Left forelimb (tissue), 1 donor: Measurements from ENCODE around the gene NKX2-2.

Source experiments
- DNase-seq: peaks from one replicate; pipeline ENCODE4 v3.0.0-alpha.2; 2018; ENCODE audit warnings: low spot score

NKX2-2 gene

DNA sequence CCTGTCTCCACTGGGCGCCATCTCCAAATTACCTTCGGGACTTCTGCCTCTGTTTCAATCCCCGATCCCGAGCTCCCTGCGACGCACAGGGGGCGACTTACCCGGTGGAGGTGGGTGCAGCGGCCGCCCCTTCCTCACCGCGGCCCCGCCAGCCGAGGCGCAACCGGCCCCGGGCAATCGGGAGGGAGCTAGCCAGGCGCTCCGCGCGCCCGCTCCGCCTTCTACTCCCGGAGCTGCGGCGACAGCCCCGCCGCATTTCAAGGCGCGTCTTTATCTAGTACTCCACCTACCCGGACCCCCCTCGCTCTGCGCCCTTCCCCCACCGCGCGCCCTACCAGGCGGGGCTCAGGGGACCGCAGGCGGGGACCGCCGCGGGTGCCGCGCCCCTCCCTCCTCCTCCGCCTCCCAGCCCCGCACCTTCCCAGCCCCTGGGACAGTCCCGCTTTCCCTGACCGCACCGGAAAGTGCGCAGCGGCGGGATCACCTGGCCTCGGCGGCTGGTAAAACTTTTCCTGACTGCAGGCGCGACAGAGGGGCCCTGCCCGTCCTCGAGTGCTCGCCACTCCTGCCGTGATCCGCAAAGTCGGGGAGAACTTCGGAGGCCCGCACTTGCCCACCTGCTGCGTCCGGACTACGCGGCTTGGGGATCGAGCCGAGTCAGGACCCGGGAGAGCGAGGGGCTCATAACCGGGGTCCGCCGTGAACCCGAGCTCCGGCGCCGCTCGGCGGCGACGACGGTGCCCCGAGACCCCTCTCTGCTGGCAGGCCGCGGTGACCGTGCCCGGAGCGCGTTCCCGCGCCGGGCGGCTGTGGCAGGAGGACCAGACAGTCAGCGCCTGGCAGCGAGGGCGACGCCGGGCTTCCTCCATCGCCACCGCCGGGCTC, 8.0 kb upstream of the NKX2-2 start:
- DNase-seq: no peak

DNA sequence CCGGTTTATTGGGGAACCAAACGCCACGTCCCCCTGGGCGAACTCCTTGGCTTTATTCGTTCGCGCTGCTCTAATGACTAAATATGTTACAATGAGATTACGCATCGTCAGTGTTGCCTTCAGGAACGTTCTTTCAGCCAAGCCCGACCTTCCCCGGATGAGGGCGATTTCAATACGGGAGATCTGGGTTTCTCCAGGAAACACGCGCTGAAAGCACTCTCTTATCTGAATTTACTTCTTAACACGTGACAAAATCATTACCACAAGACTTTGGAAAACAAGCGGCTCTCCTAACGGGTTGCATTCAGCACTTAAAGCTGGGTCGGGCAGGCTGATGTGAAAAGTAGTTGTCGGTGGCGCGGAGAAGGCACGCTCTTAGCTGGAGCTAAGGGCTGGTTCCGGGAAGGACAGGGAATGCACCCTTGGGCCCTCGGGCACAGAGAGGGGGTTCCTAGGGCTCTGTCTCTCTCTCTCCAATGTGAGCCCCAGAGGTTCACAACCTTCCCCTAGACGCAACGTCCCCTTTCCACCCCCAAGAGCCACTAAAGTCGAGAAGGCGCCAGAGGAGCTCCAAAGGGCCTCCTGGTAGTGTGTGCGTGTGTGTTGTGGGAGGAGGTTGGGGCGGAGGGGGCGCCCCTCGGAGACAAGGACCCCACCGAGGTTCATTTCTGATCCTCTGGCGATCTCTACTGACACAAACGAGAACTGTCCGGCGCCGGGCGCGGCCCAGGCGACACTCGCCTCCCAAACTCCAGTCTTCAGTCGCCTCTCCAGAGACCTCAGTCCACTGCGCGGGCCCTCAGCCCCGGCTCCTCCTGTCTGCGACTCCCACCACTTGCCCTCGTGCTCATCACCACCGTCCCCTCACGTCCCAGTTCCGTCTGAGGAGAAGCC, 7.1 kb upstream of the NKX2-2 start:
- DNase-seq: no peak

DNA sequence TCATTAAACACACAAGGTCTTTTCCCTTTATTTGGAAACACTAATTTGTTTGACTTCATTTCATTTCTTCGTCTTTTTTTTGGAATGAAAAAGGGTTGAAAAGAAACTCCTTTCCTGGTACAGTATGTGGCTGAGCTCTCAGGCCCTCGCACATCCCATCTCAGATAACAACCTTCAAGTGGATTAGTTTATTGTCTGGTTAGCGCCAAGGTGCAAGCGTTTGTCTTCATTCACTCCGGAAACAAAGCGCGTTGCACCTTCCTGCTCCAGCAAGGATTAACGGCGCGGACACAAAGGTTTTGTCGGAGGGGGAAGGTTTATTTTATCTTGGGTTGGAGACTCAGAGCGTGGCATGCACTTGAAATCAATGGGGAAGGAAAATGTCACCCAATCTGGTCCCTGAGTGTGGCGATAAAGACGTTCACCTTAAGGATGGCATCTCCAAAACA, 5.3 kb upstream of the NKX2-2 start:
- DNase-seq: no peak

DNA sequence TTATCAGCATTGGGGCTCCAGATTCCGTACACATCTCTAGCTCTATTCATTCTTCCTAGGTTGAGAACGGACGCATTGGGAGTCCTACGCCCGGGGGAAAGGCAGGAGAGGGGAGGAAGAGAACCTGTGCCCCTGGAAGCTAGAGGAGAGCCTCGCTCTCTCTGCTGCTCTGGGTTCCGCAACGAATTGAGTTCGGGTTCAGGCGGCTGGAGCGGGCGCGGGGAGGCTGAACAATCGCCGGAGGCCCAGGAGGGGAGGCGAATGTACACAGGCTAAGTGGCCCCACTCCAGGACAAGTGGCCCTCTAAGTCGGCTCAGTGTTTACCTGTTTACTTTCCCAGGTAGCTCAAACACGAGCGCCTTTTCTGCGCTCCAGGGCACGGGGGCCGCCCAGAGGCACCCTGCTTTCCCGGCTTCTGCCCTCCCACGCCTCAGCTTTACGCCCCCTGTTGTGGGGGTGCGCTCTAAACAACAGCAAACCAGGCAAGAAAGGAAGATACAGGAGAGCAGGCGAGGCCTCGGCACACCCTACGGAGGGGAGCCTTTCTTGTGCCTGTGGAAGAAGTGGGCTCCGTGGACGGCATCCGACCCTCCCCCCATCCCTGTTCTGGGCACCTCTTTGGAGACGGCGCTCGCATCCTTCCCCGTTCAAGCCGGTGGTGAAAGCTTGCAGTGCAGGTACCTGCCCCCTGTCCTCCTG, 4.6 kb upstream of the NKX2-2 start:
- no peak for DNase-seq

DNA sequence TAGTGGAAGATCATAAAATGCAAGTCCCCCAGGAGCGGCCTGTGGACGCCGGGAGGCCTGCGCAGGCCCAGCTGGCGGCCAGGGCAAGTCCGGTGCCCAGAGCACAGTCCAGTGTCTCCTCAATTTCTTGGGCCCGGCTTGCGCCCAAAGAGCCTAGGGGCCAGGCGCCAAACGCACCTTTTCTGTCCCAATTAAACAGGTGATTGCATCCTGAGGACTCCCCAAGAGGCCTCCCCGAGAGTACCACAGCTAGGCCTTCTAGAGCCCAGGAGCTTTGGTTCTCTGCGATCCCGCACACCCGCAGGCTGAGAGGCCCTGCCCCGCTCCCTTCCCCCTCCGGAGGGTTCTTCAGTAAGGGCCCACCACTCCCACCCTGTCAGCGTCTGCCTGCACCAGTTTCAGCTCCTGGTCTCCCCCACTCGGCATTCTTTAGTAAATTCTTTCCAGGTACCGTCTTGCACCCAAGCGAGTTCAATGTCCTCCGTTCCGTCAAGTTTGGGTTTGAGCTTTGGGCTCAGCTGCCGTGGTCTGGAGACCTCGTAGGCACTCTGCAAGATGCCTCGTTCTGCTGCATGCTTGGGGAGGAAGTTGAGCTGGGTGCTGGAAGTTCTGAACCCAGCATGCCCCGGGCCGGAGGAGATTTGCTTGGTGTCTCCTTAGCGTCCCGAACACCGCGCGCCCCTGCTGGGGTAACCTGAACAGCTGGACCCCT, 3.9 kb upstream of the NKX2-2 start:
- DNase-seq: no peak

DNA sequence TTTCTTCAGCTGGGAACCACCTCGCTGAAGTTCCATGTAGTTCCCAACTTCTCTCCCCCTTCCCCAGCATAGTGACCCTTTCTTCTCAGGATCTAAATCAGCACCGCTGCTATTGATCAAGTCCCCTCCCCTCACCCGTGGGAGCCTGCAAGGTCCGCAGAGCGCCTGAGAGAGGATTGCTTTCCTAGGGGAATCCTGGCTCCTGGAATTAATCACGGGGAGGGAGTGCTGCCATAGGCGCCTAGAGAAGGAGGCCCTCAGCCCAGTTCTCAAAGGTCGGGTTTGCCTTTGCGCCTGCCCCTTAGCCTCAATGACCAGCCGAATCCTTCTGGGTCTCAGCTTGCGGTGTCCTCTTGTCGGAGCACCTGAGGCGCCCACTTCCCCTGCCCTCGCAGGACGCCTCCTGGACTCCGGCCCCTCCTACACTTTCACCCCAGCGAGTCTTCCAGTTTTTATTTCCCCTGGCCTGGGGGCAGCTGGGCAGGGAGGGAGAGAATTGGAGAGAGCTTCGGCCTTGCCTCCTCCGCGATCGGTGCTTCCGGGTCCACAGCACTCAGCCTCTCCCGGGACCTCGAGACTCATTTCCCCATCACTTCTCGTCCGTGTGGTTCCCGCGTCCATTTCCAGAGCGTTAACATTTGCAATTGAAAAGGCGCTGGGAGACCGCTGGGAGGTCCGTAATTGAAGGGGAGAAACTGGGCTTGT, 3.1 kb upstream of the NKX2-2 start:
- DNase-seq: no peak

DNA sequence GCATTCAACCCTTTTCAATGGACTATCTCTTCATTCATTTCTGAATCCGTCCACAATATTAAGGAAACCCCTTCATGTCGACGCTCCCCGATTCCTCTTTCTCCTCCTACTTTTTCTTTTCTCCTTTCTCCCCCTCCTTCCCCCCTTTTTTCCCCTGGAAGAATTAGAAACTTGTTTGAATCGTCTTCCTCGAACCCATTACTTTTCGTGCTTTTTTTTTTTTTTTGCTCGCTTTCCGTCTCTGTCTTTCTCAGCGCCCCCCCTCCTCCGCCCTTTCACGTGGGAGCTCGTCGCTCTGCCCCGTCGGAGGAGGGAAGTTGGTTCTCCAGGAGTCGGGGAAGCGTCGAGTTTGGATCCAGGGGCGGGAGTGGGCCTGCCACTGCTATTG, 2.3 kb upstream of the NKX2-2 start:
- DNase-seq: no peak

DNA sequence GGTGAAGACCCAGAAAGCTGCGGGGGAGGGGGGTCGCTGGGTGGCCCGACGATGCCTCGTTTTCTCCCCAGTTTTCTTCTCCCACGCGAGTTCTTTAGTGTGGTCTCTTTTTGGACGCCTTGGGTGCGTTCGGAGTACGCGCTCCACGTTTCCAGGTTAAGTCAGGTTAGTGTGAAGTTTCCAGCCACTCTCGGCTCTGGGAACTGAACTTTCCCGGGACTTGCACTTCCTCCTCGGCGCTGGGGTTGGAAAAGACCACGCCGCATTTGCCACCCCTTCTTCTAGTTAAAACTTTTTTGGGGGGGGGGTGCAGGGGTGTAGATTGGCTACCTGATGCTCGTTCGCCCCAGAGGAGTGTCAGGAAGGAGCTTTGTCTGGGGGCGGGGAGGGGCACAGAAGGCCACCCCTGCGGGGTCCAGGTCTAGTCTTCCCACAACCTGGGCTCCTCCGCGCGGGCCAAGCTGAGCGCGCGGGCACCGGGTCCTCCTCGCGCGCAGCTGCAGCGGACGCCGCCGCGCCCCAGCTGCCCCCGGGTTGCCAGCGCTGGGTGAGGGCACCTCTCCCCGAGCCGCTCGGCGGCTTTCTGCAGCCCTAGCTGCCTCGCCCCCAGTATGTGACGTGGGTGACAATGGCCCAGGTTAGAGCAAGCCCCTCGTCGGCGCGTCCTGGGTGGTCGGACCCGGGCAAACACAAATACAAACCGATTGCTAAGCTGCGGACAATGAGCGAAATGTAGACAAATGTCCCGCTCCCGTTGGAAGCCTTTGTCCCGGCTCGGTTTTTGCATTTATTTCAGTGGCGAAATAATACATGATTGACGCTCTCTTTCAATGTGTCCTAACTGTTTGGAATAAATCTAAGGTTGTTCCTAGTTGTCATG, 1.7 kb upstream of the NKX2-2 start:
- no peak for DNase-seq

DNA sequence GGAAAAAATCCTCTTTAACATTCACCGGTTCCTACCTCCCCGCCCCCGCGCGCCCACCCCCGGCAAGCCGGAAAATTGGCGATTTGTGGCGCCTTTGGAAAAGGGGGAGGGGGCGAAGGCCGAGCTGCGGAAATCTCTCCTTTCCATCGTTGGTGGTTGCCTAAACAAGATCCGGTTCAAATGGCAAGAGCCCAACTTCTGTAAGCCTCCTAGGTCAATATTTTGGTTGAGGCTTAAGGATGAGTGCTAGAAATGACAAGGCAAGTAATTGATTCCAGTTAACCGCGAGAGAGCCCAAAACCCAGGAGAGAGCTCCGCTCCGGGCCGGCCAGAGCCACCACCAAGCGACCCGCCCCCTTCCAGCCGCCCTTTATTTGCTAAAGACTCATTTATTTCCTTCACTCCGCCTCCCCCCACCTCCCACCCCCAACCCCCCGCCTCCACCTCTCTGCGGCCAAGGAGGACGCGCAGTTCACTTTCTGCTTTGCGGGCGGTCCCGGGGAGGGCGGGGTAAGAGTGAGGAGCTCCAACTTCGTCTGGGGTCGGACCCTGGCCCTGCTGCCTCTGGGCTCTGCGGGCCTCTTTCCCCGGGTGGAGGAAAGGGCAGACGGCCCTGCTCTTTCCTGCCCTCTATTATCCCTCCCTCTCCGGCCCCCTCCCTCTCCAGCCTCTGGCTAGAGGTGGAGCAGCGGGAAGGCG, 838 bp upstream of the NKX2-2 start:
- DNase-seq: no peak

DNA sequence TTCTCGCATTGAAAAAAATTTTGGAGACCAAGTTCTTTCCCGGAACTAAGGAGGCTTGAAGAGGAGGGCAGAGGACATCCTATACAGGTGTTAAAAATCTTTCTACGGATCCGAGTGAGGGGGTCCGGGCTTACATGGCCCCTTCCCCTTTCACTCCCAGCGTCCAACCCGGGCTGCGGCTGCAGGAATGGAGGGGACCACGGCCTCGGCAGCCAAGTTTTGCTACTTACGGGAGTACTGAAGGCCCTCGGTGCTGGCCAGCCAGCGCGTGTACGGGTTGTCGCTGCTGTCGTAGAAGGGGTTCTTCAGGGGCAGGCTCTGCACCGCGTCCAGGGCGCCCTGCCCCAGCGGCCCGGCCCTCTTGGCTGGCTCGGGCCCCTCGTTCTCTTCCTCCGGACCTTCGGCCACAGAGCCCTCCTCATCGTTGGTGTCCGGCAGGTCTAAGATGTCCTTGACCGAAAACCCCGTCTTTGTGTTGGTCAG, 642 bp downstream of the NKX2-2 start:
- no peak for DNase-seq

DNA sequence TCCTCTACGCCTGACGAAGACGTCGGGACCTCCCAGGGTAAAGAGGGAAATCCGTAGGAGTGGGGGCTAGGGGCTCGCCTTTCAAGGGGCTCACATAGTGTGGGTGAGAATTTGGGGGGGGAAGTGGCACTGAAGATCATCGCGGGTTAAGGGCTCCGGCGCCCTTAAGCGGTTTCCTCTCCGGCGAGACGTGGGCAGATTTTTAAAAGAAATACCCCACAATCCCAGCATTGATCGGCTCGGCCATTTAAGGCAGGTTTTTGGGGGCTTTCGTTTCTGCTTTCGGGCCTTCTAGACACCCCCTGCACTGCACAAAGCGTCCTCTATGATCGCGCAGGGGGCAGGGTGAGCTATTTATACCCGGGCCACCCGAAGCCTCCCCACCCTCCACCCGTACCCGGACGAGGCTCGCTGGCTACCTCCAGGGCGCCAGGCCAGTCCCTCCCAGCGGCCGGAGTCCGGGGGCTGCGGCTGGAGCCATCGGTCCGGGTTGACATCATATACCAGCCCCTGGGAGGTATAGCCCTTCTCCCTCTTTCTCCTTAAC, 1.2 kb downstream of the NKX2-2 start:
- DNase-seq: no peak

DNA sequence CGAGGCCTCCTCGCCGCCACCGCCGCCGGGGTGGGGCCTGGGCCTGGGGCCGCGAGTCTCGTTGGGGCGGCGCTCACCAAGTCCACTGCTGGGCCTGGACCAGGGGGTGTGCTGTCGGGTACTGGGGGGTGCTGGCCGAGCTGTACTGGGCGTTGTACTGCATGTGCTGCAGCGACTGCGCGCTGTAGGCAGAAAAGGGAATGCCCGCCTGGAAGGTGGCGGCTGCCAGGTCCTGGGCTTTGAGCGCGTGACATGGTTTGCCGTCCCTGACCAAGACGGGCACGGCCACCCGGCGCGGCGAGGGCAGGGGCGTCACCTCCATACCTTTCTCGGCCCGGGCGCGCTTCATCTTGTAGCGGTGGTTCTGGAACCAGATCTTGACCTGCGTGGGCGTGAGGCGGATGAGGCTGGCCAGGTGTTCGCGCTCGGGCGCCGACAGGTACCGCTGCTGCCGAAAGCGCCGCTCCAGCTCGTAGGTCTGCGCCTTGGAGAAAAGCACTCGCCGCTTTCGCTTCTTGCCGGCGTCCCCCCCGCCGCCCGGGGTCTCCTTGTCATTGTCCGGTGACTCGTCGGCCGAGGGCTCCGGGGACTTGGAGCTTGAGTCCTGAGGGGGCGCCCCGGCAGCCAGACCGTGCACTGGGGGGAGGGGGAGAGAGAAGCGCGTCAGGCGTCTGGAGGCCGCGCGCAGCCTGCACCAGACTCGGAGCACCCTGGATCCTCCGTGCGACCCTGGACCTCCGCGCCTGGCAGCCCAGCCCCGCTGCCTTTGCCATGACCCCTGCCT, 1.8 kb downstream of the NKX2-2 start:
- no peak for DNase-seq

DNA sequence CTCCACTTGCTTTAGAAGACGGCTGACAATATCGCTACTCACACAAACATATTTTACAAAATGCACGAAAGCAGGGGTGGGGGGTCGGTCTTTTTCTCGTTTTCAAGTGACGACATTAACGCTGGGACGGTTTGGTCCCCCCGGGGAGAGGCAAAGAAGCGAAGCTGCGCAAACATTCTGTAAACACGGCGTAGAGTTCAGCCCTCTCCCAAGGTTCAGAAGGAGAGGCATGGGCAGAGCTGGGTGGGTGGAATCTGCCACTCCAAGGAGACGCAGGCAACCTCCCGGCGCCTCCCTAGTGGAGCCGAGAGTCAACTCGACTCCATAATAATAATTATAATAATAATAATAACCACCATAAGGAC, 2.4 kb downstream of the NKX2-2 start:
- no peak for DNase-seq

DNA sequence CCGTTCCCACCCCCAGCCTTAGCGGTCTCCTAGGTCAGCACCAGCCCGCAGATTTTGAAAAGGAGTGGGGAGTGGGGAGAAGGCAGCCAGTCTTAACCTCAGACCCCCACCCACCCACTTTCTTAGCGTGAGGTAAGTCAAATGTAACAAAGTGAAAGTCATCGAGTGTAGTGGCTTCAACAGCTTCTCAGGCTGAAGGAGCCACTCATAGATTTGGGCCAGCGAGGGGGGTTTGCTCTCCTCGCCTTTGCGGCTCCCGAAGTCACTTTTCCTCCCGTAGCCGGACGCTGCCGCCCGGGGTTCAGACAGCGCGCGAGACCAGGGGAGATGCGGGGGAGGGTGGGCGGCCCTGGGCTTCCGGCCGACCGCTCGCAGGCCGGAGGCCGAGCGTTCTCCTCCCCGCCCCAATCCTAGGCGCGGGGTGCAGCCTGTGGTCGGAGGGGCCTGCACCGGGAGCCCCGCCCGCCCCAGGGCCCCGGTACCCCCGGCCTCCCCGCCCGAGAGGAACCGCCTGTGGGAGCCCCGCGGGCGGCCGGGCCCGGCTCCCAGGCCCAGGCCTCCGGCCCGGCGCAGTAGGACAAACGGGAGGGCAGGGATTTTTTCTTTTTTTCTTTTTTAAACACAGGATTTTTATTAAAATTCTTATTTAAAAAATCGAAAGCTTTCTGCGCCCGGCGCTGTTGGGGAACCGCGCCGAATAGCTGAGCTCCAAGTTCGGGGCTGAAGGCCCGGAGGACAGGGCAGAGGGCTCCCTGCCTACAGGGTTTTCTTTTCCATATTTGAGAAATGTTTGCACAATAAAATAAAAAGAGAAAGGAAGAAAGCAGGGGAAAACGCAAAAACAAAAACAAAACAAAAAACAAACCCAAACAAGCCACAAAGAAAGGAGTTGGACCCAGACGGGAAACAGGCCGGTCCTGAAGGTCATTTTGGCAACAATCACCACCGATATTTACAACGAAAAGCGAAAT, 3.2 kb downstream of the NKX2-2 start:
- DNase-seq: no peak

DNA sequence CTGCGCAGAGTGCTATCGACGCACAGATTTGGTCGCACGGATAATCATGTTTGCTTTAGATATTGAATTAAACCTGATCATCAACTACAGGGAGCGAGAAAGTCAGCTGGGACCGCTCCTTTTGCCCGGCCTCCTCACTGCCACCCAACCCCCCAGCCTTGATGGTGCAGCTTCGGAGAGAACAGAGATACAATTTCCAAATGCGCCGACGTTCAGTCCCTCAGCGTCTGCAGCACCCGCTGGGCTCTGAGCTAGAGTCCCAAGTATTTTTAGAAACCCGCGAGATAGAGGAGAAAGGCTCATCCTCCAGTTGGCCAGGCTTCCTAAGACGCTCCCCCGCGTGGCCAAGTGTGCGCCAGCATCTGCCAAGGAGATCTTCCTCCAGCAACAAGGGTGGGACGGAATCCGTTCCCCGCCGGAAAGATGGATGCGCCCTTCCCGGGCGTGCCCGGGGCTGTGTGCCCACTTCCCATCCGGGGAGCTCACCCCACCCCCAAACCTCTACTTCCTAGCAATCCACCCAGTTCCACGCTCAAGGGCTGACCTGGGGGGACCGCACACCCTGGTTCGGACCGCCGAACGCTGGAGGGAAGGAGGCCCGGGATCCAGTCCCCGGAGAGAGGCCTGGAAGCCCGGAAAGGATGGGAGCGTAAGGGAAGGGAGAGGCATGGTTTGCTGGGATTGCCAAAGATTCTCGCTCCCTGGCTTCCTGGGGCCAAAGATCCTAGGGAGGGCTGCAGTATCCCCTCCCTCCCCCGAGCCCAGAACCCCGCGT, 4.1 kb downstream of the NKX2-2 start:
- DNase-seq: no peak

DNA sequence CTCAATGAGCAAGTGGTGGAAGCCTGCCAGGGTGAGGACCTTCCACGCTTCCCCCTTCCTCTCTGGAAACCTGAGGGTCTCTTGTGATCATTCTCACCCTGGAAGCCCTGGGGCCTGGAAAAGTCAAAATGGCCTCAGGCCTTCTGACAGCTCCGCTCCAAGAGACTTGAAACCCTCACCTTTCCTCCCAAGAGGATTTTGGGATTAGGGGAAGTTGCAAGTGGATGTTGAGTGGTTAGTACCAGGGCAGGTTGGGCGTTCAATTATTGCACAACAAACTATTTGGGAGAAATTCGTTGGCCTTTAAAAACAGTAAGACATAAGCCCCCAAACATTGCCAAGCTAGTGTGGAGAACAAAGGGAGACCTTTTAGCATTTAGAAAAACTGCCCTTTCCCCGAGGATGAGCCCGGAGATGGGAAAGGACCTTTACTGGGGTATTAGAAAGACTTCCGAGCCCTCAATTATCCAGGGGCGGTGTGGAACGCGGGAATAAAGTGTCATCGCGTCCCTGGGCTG, 4.7 kb downstream of the NKX2-2 start:
- DNase-seq: no peak
